GM06990 (cell line): Measurements from ENCODE around the gene NPTX1.

Experiments
- DNase-seq: peaks from one replicate; pipeline ENCODE4 v3.0.0-alpha.2; 2011; ENCODE audit not compliant: insufficient read length; ENCODE audit errors: extremely low read depth
- H3K27me3 ChIP-seq: replicated peaks from 2 replicates; pipeline ENCODE4 v1.6.0; 2011; ENCODE audit warnings: low read length; ENCODE audit not compliant: control insufficient read depth, insufficient read depth
- H3K36me3 ChIP-seq: 2 replicates; pipeline ENCODE4 v1.5.1; 2011; ENCODE audit warnings: low read length; ENCODE audit not compliant: control insufficient read depth, insufficient read depth
- H3K4me3 ChIP-seq: replicated peaks from 2 replicates; pipeline ENCODE4 v1.5.1; 2011; ENCODE audit warnings: low read depth, mild to moderate bottlenecking, control low read depth, low read length
- TF ChIP-seq, protein P1 (sequence below): IDR thresholded peaks from 2 replicates; pipeline ENCODE4 v1.5.1; 2011; ENCODE audit warnings: low read length, control low read depth, mild to moderate bottlenecking, inconsistent platforms; ENCODE audit not compliant: insufficient read depth, poor library complexity, severe bottlenecking

Gene NPTX1

DNA sequence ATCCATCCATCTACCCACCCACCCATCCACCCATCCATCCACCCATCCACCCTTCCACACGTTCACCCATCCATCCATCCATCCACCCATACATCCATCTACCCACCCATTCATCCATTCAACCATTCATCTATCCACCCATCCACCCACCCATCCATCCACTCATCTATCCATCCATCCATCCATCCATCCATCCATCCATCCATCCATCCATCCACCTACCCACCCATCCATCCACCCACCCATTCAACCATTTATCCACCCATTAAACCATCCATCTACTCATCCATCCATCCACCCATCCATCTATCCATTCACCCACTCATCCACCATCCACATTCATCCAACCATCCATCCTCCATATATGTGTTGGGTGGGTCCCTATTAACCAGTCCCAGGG is 42.0 kb upstream of the NPTX1 start:
- Histone ChIP-seq H3K36me3 (no peaks in the 10 kb centered on the region), H3K27me3 (peaks cover 5% of the 10 kb centered on the region), H3K4me3 (no peak overlapping the region)
- DNase-seq: no peak
- TF ChIP-seq, protein P1, sequence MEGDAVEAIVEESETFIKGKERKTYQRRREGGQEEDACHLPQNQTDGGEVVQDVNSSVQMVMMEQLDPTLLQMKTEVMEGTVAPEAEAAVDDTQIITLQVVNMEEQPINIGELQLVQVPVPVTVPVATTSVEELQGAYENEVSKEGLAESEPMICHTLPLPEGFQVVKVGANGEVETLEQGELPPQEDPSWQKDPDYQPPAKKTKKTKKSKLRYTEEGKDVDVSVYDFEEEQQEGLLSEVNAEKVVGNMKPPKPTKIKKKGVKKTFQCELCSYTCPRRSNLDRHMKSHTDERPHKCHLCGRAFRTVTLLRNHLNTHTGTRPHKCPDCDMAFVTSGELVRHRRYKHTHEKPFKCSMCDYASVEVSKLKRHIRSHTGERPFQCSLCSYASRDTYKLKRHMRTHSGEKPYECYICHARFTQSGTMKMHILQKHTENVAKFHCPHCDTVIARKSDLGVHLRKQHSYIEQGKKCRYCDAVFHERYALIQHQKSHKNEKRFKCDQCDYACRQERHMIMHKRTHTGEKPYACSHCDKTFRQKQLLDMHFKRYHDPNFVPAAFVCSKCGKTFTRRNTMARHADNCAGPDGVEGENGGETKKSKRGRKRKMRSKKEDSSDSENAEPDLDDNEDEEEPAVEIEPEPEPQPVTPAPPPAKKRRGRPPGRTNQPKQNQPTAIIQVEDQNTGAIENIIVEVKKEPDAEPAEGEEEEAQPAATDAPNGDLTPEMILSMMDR: no peak

DNA sequence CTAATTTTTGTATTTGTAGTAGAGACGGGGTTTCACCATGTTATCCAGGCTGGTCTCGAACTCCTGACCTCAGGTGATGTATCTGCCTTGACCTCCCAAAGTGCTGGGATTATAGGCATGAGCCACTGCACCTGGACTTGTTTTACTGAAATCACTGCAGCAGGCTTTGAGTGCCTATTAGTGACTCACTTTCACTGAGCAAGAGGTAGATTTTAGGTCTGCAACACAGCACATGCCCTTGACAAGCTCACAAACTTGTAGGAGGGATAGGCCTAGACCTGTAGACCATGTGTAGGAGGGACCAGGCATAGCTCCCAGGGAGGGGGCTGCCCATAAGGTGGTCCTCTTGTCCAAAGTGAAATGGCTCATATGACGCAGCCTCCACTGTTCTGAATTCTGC is 41.2 kb upstream of the NPTX1 start:
- DNase-seq: no peak
- Histone ChIP-seq H3K27me3 (peaks cover 5% of the 10 kb centered on the region), H3K36me3 (no peaks in the 10 kb centered on the region), H3K4me3 (no peak overlapping the region)
- TF ChIP-seq, protein P1: no peak

DNA sequence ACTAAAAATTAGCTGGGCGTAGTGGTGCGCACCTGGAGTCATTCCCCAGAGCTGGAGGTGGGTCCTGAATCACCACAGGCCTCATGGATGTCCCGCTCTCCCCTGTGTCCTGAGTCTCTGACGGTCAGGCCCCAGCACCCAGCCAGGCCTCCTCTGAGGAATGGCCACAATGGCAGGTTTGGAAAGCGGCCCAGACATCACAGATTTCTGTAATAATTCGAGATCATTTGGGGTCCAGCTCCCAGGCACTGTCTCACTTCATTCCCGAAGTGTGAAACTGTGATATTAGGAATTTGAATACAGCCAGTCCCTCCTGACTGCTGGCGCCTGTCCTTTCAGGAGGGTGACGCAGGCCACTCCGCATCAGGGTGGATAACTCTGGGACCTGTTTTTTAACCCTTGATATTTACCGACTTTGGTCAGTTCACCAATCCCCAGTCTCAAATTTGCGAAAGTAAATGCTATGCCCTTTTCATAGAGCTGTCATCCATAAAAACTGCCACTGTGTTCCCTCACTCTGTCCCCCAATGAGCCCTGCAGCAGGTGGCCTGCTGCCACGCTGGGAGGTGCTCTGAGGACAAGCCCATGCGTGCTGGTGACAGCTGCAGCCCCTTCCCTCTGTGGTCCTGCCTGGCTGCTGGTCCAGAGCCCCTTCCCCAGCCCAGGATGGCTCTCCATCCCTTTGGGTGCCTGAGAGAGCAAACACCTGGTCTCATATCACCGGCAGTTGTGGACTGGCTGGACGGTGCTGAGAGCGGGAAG is 39.9 kb upstream of the NPTX1 start:
- TF ChIP-seq, protein P1: no peak
- no peak overlapping the region for H3K4me3 ChIP-seq
- H3K36me3 ChIP-seq: no peaks in the 10 kb centered on the region
- peaks cover 2% of the 10 kb centered on the region for H3K27me3 ChIP-seq
- no peak for DNase-seq

DNA sequence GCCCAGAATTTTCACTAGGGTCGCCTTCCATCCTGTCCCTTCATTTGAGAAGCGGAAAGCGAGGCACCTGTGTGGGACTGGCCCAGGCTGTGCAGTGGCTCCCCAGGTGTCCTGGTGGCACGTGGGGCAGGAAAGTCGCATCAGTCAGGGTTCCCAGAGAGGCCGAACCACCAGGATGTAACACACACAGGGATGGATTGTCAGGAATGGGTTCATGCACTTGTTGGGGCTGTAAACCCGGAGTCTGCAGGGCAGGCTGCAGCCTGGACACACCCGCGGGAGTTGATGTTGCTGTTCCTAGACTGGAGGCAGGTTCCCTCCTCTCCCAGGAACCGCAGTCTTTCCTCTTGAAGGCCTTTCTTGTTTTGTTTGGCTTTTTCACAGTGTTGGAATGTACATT is 37.5 kb upstream of the NPTX1 start:
- TF ChIP-seq, protein P1: no peak
- no peak for DNase-seq
- peaks cover 1% of the 10 kb centered on the region; the same call in 1 of the 2 replicates for H3K27me3 ChIP-seq
- no peak overlapping the region for H3K4me3 ChIP-seq
- no peaks in the 10 kb centered on the region for H3K36me3 ChIP-seq

DNA sequence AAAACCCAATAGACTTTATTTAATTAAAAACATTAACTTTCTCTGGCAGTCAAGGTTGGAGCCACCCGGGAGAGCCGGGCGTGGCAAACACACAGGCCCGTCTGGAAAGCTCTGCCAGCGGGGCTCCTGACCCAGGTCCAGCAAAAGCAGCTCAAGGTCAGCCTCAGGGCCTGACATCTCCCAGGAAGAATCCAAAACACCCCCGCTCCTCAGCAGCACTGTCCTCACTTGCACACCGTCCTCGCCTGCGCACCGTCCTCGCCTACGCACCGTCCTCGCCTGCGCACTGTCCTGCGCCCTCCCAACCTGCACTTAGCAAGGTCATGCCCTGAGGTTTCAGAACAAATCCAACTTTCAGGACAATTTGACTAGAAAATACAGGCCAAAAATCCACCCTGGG is 36.8 kb upstream of the NPTX1 start:
- Histone ChIP-seq H3K4me3 (no peak overlapping the region), H3K27me3 (peaks cover 1% of the 10 kb centered on the region; the same call in 1 of the 2 replicates), H3K36me3 (no peaks in the 10 kb centered on the region)
- DNase-seq: no peak
- TF ChIP-seq, protein P1: no peak
